Inflammatory macrophage treated with lipopolysaccharide for 1 hour (primary cell): ENCODE data around the gene CERS6.
"Not testable (repeated sequence)": the region's sequence is repeated elsewhere in the genome, so short reads cannot be mapped to it uniquely, and the experiment has no call there.

Source experiments
- DNase-seq, 2 donors: peaks; one replicate each; pipeline ENCODE4 v3.0.0-alpha.2; 2020 to 2022

CERS6 gene

DNA sequence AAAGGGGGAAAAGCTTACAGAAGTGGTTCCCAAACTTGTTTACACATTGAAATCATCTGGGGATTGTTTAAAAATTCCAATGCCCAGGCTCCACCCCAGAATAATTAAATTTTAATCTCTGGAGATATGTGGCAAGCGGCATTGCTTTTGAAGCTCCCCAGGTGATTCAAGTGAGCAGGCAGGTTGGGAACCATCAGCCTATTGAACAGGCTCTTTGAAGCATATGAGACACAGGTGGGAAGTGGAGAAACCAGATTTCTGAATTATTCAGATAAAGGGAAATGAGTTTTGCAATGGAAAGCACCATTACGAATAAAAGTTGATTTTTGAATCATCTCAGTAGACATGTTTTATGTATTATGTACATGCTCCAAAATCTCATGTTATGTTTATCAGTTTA is 288.8 kb downstream of the CERS6 start:
- no peak for DNase-seq

DNA sequence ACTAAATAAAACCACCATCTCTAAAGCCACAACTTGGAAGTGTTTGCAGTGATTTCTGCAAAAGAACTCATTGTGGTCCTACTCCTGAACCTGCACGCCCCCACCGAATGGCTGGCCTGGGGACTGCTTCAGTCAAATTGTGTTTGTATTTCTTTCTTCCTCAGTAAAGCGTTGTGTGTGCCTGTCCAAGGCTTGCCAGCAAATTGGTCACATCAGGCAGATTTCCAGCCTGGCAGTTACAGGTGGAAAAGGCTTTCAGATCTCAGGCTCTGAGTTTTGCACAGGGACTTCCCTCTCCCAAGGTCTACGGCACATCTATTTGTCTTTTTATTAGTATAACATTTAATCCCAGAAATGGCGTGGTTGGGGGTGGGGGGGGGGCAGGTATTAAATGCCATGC is 292.4 kb downstream of the CERS6 start:
- no peak for DNase-seq

DNA sequence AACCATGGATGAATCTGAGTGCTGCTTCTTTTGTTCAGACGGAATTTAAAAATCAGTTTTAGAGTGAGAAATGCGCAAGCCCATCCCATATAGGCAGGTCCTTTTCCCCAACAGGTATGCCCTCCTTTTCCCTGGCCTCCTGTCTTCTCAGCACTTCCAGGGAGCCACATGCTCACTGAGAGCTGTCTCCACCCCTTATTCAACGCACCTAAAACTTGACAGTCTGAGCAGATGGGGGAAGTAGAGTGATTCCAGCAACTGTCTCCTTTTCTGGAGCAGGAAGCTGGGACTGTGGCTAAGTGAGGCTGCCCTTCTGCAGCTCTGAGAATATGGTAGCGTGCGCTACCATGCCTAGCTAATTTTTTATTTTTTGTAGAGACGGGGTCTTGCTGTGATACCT is 293.2 kb downstream of the CERS6 start:
- no peak for DNase-seq

DNA sequence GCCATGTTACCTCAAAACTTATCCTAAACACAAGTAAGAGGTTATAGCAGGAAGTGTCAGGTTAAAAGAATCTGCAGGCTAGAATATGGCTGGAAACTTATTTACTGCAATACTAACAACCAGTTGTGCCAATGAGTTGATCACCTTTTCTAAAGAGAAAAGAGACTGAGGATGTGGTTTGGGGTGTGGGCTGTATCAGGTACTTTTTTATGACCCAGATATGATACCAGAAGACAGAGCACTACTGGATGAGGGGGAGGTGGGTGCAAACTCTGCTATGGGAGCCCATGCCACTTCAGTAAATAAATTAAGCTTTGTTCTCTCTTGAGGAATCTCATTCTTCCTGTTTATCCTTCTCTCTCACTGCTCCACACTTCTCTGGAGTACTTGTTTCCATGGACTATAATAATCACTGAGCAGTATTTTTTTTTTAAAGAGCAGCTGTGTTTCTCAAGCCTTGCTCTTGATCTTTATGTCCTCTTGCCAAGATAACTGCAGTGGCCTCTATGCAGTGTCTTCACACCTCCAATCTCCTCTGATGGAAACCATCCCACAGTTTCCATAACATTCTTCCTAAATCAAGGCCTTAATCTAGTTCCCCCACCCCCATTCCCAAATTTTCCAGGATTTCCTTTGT is 295.1 kb downstream of the CERS6 start:
- no peak for DNase-seq

DNA sequence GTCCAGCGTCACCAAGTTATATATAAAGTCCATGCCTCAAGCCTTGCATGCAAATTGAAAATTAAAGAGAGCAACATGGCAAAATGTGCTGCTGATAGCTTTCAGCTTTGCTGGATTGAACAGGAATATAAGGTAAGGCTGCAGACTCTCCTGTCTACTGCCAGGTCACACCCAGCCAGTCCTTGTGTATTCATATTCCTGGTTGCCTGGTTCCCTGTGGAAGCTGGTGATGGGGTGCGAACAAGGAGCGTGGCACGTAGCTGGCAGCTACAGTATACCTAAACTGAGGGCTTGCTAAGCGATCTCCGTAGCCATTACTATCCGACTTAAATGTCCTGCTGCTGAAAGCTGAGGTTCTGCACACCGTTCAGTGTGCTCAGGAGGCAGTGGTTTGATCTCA is 296.3 kb downstream of the CERS6 start:
- DNase-seq: no peak

DNA sequence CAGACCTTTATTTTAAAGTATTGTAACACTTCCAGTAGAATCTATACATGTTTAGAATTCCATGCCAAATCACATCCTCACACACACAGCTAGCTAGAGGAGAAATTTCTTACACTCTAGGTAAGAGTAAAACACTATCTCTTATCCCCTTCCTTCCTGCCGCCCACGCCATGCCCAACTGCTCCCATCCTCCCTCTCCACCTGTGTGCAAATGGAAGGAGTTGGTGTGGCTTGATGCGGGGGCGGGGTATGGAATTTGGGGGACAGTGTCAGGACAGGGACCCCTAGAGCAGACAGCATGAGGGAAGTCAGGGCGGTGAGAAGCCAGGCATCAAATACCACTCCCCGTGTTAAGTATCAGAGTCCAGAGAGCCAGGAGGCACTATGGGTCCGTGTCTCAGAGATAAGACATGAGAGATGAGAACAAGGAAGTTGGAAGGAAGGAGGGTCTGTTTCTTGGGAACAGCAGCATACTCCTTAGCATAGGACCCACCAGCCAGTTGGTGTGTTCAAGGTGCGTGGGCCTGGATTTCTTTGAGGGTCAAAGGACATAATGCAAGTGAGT is 297.8 kb downstream of the CERS6 start:
- no peak for DNase-seq

DNA sequence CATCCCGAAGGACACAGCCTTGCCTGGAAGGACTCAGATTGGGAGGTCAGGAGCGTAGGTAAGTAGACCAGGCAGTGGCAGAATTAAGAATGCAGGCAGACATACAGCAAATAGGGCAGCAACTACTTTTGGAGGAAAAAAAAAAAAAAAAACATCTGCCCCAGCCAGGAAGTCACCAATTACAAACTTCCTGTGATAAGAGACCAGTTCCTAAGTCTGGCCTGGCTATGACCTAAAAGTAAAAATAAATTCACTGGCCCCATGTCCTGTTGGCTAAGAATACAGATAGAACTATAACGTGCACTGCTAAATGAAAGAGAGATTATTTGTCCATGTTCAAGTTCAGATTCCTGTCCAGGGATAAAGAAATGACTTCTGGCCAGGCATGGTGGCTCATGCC is 301.2 kb downstream of the CERS6 start:
- no peak for DNase-seq

DNA sequence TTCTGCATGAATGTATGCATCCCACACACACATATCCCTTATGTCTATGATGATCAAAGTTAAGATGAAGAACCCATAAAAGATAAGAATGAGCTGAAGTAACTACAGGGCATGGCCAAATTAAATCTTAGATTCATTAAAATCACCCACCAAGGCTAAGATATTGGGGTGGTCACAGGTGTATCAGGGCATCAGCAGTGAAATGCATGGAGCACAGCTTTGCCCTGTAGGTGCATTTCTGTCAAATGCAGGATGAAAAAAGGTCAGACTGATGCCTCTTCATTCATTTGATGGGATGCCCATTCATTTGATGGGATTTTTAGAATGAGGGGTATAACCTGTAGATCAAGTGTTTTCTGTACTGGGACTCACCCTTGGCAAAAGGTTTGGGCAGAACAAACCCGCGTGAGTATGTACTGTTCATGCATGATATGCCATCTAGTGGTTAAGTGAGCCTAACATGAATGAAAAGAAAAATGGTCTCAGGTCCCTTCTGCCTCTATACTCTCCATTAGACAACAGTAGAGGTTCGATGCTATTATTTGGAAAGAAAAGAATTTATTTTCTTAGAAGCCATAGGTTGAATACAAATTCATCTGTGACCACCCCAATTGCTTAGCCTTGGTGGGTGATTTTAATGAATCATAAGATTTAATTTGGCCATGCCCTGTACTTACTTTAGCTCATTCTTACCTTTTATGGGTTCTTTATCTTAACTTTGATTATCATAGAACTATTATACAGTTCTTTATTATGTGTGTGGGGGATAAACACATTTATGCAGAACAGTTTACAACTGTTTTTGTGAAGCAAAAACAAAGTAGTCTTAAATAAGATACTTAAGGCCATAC is 303.1 kb downstream of the CERS6 start:
- DNase-seq: peak; percentile 28 to 51

DNA sequence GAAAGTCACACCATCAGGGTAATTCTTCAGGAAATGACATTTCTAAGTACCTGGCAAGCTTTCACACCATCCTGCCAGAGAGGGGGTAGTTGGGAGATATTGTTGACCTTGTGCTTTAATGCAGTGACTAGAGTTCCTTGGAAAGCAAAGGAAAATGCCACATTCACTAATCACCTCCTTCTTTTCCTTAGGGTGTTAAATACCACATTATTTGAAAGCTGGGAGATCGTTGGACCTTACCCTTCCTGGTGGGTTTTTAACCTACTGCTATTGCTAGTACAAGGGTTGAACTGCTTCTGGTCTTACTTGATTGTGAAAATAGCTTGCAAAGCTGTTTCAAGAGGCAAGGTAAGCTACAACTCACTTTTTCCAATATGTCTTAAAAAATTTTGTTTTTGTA is 309.3 kb downstream of the CERS6 start:
- DNase-seq: no peak

DNA sequence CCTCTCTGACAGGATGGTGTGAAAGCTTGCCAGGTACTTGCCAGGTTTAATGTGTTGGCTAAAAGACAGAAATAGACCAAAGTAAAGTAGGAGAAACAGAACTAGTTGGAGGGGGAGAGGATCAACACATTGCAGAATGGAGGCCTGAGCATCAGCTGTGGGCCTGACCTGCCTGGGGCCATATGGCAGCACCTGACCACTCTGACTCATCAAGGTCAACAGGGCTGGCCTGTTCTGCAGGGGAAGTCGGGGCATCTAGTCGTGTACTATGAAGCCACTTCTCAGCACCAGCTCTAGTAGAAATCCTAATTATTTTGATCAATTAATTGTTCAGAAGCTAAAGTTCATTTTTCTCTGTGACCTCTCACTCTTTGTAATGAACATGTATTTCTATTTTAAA is 310.5 kb downstream of the CERS6 start:
- no peak for DNase-seq

DNA sequence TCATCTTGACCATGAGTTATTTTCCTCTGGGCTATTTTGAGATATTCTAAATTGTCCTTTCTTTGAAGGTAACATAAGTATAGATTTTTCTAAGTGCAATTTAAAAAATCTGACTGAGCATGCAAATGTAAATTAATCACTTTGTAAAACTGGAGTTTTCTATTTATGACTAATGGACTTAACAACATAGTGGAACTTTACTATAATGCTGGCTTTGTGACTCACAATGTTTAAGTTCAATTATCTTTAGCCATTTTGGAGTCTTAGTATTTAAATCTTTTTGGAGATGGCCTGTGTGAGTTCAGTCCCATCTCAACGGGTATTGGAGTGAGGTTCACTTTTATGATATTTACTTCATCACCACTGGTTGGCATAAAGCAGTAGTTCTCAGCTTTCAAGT is 311.2 kb downstream of the CERS6 start:
- no peak for DNase-seq

DNA sequence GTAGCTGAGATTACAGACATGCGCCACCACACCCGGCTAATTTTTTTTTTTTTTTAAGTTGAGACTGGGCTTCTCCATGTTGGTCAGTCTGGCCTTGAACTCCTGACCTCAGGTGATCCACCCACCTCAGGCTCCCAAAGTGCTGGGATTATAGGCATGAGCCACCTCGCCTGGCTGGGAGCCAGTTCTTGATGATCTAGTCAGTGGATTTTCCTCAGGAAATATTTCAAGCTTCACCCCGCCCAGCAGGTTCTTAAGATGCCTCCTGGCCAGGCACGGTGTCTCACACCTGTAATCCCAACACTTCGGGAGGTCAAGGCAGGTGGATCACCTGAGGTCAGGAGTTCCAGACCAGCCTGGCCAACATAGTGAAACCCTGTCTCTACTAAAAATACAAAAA is 312.3 kb downstream of the CERS6 start:
- not testable (repeated sequence) for DNase-seq

DNA sequence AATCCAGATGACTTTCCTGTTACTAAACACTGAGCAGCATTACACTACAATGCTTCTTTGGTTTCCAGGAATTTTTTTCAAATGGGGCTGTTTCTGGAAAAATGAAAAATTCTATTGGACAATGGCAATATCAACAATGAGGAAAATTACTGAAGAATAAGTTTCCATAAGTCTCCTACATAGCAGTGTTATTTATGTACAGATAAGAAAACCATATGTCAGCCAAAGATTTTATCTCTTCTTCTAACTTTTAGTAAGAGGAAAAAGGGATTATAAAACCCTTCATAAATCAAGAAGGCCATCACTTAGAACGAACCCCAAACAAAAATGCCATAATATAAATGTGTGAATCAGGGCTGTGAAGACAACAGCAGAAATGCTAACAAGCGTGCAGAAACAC is 314.7 kb downstream of the CERS6 start:
- no peak for DNase-seq

DNA sequence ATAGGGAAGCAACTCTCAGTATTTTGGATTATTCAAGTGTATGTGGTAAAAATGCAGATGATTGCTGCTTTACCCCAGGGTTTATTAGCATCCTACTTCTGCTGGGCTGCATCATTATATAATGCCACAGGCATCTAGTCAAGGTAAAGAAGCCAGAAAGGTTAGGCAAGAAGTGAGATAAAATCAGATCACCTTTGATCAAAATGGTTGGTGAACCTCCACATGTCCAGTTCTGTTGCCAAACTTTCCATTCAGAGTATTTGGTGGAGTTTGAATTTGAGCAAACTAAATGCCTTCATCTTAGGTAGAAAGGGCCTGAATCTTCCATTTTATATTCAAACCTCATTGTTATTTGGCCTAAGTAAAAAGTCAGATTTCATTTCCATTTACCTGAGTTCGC is 316.6 kb downstream of the CERS6 start:
- no peak for DNase-seq

DNA sequence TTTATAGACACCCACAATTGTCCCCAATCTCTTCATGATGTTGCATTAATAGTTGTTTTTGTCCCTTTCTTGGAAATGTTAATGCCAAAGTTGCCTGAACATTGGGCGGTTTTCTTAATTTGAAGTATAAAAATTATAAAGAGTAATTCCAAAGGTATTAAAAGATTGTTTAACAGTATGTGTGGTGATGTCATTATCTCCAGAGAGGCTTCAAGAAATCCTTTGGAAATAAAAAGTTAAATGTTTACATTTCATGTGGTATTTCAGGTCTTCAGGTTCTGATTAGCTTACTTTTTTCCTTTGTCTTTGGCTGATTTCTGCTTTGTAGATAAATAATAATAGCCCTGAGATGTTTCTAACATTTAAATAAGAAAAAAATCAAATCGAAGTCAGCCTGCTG is 317.1 kb downstream of the CERS6 start:
- DNase-seq: no peak

DNA sequence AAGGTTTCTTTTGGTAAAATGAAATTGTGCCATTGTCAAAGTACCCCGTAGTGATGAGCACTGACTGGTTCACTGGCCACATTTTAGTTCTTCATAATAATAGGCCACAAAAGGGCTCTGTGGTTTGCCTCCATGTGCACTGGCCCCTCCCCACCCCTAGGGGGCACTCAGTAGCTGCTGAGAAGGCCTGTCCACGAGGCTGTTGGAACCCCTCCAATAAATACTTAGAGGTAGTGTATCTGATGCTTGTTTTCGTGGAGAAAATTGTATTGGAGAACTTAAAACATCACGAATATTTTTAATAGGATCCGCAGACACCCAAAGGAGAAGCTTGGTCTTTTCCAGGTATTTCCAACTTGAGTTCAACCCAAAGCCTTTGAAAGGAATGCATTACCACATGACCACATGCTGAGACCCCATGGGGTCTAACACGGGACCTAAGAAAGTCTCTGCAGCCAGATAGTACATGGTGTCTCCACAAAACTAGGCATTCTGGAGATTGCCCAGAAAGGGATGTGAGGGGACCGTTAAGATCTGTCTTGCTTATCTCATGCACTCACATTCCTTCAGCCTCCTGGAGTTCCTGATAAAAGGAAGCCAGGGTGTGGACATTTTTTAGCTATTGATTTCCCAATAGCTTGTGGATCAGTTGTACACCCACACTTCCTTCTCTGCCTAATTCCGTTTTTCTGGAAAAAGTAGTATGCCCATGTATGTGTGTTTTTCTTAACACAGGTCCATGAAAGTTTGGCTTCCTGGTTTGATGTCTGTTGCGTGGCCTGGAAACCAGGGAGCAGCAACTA is 317.8 kb downstream of the CERS6 start:
- peak in 1 of 2 donors; percentile 25 for DNase-seq

DNA sequence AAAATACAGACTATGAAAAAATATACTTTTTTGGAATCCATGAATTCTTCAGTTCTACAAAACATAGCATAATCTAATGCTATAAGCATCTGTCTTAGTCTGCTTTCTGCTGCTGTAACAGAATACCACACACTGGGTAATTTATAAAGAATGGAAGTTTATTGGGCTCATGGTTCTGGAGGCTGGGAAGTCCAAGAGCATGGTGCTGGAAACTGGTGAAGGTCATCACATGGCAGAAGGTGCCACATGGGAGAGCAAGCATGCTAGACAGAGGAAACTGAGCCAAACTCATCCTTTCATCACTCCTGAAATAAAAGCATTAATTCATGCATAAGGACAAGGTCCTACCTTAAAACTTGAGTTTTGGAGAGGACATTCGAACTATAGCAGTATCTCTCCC is 319.8 kb downstream of the CERS6 start:
- no peak for DNase-seq

DNA sequence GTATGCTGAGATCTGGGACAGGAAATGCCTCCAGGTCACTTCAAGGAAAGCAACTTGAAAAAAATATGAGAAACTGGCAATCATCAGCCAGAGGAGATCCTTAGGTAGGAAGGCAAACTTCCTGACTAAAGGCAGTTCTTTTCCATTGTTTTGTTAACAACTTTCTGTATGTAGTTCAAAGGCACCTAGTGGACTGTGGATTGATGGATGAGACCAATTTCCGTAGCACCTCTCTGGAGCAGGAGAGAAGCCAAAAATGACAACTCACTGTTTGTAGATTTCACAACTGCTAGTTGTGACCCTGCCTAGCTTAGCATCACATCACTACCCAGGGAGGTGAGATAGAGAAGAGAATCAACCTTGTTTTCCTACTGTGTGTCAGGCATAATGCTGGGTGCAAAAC is 324.6 kb downstream of the CERS6 start:
- DNase-seq: no peak

DNA sequence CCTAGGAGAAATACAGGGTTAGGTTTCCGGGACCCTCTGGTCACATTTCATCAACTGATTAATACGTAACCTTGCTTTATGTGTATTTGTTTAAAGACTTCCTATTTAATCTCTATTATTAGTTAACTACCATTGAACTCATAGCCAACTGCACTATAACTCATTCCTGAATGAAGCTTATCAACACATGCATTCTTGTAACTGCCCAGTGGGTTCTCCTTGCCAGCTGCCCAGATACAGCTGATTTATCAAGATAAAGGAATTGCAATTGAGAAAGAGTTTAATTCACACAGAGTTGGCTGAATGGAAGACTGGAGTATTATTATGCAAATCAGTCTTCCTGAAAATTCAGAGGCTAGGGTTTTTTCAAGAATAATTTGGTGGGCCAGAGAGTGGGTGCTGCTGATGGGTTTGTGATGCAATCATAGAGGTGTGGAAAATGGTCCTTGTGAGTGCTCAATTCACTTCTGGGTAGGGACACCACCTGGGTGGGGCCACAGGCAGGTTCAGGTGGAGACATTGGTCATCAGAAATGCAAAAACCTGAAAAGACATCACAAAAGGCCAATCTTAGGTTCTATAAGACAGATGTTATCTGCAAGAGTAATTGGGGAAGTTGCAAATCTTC is 325.2 kb downstream of the CERS6 start:
- DNase-seq: no peak

DNA sequence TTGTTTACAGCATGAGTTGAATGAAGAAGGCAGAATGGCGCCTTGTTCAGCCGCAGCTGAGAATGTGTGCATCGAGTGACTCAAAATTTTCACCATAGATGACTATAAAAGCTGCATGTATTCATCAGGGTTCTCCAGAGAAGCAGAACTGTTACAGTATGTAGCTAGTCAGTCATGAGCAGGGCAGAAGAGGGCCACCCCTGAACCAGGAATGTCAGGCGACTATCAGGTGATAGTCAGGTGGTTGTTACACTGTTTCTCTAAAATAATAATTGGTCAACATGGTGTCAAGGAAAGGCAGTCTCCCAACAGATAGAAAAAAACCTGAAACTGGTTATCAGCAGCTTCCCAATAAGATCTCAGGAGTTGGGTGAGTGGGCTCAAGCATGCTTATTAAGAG is 326.2 kb downstream of the CERS6 start:
- DNase-seq: no peak

DNA sequence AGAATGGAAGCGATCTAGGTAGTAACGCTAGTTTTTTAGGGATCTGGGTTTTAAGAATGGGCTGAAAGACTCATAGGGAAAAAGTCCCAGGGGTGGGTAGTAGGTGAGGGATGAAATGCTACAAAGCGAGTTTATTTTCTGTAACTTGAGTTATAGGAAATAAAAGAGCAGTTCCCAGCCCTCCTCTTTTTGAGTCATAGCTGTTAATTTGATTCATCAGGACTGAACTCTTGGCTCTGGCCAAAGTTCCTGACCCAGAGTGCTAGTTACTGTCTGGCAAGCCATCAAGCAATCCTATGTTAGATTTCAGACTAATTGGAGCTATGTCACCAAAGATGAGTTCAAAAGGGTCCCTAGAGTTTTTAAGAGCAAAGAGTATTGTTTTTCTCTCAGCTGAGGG is 328.9 kb downstream of the CERS6 start:
- DNase-seq: no peak

DNA sequence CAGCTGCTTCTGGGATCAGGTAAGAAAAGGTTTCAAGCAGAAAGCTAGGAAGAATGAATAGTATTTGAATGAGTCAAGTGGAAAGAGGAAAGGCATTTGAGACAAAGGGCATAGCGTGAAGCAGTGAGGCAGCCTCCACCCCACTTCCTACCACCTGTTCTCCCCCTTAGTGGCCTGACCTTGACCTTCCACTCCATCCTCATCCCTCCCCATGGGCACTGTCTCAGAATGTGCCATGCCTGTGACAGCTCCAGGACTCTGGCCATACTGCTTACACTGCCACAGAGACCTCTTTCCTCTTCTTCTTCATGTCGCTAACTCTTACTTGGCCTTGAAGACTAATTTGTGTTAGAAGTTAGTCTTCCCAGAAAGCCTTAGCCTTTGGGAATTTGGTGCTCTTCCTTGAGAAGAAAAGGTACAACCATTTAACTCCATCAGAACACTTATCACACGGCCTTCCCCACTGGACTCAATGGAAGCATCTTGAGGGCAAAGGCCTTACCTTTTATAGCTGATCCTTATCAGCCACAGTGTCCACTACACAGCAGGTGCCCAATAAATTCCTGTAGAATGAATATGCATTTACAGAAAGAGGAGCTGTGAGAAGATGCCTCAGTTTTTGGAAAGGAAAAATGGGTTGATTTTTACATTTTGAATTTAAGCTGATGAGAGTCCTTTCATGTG is 331.2 kb downstream of the CERS6 start:
- DNase-seq: no peak
